Left lobe of liver (tissue), 2 donors: ENCODE results near the gene KCNMB3. TPM values are rescaled to one million over a fixed set of nuclear protein-coding genes. Genes with fewer than 3 reads are reported as not detected.
"Not testable (repeated sequence)": the region's sequence is repeated elsewhere in the genome, so short reads cannot be mapped to it uniquely, and the experiment has no call there.

Source experiments
- ATAC-seq: fragments of 200-7000 bp; cut with Tn5 transposase; one replicate; pipeline ENCODE4 v1.9.1; 2020; ENCODE audit warnings: mild to moderate bottlenecking, moderate library complexity
- DNase-seq: peaks from one replicate; pipeline ENCODE4 v3.0.0-alpha.2; 2020; ENCODE audit warnings: low spot score
- total RNA-seq: library from RNA; stranded (reverse); gene quantifications from one replicate; pipeline ENCODE4 v1.2.1, GENCODE V29; 2021
- donor health status: DM: no; HTN: no; CAD: no; lungs with moderate emphysema.
- donor health status: DM: no; HTN: yes; CAD: no.

The KCNMB3 gene
- total RNA-seq, 1 donor from 2014 or later = 1.7 TPM

DNA sequence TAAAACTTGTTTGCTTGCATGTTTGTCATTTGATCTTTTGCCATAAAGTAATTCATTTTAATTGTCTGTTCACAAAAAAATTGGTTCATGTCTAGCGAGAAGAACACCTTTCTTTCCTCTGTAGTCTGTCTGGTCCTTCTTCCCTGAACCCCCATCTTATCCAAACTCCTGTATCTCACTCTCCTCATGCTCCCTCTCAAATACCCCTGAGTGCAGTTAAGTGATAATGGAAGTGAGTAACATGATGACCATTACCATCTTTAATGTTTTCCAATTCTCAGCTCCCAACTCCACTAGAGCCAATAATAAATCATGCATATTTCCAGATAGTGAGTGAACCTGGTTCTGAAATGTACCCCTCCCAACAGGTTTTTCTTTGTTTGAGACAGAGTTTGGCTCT is 14.2 kb upstream of the KCNMB3 start:
- ATAC-seq (no peak), DNase-seq (no peak)

- no peak for ATAC-seq
- DNase-seq = no peak
Observed at GRCh38 chr3:179264449-179264848, 13.5 kb upstream of the KCNMB3 start.

DNA sequence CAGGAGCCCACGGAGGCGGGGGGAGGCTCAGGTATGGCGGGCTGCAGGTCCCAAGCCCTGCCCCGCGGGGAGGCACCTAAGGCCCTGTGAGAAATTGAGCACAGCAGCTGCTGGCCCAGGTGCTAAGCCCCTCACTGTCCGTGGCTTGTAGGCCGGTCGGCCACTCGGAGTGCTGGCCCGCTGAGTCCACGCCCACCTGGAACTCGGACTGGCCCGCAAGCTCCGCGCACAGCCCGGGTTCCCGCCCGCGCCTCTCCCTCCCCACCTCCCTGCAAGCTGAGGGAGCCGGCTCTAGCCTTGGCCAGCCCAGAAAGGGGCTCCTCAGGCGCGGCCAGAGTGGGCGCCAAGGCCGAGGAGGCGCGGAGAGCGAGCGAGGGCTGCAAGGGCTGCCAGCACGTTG is 12.2 kb upstream of the KCNMB3 start:
- DNase-seq = no peak

DNA sequence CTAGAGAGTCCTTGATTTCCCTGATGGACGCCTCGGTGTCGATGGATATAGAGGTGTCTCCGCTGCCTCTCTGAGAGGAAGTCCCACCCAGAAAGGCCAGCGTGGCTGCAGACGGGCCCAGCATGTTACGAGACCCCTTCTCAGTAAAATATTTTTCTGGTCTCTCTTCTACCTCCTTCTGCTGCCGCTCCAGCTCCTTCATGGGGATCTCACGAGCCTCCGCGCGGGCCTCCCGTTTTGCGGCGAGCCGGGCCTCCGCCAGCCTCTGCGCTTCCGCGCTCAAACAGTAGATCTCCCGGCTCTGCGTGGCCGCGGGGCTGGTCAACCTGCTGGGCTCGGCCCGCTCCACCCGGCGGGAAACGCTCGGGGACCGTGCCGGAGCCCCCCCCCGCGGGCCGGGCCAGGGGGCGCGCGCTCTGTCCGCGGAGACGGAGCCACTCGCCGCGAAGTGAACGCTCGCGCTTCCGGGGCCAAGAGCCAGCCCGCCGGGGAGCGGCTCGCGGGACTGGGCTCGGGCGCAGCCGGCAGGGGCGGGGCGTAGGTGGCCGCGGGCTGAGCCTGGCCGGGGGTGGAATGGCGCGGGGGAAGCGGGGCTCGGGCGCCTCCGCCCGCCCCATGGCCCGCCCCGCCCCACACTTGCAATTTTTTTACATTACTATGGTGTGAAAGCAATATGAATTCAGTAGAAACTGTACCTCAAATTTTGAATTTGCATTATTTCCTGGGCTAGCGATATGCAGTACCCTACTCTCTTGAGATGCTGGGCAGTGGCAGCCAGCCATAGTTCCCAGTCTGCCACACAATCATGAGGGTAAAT is 10.2 kb upstream of the KCNMB3 start:
- ATAC-seq (peak; percentile 100), DNase-seq (peak; percentile 85)

More for the DNA sequence above, 12.2 kb upstream of the KCNMB3 start:
- ATAC-seq = no peak

- not testable (repeated sequence) for DNase-seq, ATAC-seq
Observed at GRCh38 chr3:179259959-179260756, 9.2 kb upstream of the KCNMB3 start.

- ATAC-seq = no peak
Observed at GRCh38 chr3:179258820-179259219, 7.9 kb upstream of the KCNMB3 start.

GRCh38 chr3:179257742-179258141 is 6.8 kb upstream of the KCNMB3 start:
- ATAC-seq, DNase-seq: not testable (repeated sequence)

More at GRCh38 chr3:179258820-179259219, 7.9 kb upstream of the KCNMB3 start:
- no peak for DNase-seq

DNA sequence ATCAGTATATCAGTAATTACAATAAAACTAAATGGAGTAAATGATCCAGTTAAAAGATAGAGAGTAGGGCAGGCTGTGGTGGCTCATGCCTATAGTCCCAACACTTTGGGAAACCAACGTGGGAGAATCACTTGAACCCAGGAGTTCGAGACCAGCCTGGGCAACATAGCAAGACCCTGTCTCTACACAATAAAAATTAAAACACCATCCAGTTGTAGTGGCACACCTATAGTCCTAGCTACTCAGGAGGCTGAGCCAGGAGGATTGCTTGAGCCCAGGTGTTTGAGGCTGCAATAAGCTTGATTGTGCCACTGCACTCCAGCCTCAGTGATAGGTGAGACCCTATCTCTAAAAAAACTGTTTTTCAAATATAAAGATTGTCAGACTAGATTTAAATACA is 5.9 kb upstream of the KCNMB3 start:
- no peak for DNase-seq
- no peak for ATAC-seq

GRCh38 chr3:179247289-179248015 is 3.5 kb downstream of the KCNMB3 start:
- ATAC-seq = no peak
- no peak for DNase-seq

DNA sequence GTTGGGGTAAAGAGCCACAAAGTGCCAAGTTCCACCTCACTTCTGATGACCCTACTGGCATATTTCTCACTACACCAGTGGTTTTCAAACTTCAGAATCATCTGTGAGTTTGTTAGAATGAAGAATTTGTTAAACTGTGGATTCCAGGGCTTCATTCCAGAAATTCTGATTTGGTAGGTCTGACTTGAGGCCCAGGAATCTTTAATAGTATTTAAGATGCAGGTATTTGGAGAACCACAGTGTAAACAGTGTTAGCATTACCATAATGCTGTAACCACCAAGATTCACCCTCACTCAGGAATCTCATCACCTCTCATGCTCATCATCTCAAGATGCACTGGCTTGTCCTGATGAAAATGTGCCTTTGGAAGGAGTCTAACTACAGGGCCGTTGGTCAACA is 6.0 kb downstream of the KCNMB3 start:
- ATAC-seq = no peak
- no peak for DNase-seq

DNA sequence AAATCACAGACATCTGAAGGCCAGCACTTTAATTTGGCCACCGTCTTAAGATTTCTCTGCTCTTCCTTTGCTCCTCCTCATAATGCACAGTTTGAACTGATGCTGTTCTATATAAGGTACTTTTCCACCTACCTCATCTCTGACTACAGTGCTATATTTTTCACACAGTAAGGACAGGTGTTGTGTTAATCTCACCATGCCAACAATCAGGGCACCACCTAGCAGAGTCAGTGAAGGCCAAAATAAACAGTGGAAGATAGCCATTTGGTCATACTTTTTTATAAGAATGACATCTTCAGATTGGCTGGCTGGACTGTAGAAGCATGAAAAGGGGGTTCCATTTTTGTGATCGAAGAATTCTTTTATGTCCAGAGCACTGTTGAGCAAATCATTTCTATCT is 8.1 kb downstream of the KCNMB3 start:
- peak; percentile 45 for ATAC-seq

GRCh38 chr3:179240299-179240698 is 10.6 kb downstream of the KCNMB3 start:
- ATAC-seq, DNase-seq: not testable (repeated sequence)

More for the DNA sequence above, 8.1 kb downstream of the KCNMB3 start:
- not testable (repeated sequence) for DNase-seq

- ATAC-seq (no peak), DNase-seq (no peak)
Observed at GRCh38 chr3:179236669-179237301, 14.1 kb downstream of the KCNMB3 start.

GRCh38 chr3:179234199-179234598 is 16.7 kb downstream of the KCNMB3 start:
- ATAC-seq (no peak), DNase-seq (no peak)

DNA sequence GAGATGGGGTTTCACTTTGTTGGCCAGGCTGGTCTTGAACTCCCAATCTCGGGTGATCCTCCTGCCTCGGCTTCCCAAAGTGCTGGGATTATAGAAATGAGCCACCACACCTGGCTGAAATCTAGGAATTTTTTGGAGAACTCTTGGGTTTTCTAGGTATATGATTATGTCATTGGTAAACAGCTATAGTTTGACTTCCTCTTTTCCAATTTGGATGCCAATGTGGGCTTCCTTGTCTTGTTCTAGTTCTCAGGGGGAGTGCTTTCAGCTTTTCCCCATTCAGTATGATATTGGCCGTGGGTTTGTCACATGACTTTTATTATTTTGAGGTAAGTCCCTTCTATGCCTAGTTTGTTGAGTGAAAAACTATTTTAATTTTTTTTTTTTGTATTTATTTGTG is 17.9 kb downstream of the KCNMB3 start:
- DNase-seq = no peak
- no peak for ATAC-seq

DNA sequence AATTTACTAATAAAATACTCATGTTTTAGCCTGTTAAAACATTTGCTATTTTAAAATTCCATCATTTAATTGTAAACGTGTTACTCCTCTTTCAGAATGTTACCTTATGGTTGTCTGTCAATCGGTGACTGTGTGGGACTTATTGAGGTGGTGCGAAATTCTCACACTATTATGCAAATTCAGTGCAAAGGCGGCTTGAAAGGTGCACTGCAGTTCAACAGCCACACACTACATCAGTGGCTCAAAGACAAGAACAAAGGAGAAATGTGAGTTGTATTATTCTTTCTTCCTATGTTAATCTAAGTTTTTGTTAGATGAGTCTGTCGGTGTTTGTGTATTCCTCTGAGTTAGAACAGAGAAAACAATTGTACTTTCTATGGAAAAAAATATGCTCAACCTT is 21.7 kb downstream of the KCNMB3 start:
- ATAC-seq (no peak), DNase-seq (no peak)

DNA sequence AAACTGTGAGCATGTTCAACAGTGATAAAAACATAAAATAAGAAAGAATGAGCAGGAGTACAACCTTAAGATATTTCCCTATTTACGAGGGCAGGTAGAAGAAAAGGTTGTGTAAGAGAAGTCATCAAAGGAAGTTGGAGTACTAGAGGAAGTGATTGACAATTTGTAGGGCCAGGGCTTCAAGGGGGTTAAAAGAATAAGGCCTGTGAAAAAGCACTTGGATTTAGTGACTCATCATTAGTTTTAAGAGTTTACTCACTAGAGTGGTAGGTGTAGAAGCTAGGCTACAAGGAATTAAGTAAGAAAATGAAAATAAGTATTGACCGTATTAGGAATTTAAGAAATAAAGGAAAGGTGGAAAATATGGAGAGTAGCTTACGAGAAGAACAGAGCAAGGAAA is 23.6 kb downstream of the KCNMB3 start:
- no peak for ATAC-seq
- DNase-seq = no peak

DNA sequence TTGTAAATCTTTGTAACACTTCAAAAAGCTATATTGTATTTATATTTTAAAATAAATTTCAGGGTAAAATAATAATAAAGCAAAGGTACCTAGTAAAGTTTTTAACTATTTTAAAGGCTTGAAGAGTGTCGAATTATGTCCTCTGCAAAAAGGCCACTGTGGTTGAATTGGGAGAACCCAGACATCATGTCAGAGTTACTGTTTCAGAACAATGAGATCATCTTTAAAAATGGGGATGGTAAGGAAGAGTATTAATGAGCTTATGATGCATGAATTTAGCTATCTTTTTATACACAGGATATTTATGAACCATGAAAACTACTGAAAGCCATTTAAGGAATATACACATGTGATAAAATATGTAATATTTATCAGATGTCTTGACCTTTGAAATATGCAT is 26.3 kb downstream of the KCNMB3 start:
- DNase-seq = no peak
- no peak for ATAC-seq

GRCh38 chr3:179223548-179223947 is 27.4 kb downstream of the KCNMB3 start:
- ATAC-seq (no peak), DNase-seq (no peak)

GRCh38 chr3:179218213-179218612 is 32.7 kb downstream of the KCNMB3 start:
- not testable (repeated sequence) for ATAC-seq, DNase-seq

GRCh38 chr3:179215550-179215949 is 35.4 kb downstream of the KCNMB3 start:
- not testable (repeated sequence) for ATAC-seq, DNase-seq
